ENCODE measurements around the gene UGT1A4. TPM values are rescaled to one million over a fixed set of nuclear protein-coding genes. Genes with fewer than 3 reads are reported as not detected.

UGT1A4 gene
- total RNA-seq, 4 donors from 2014 or later = 2.0 to 9.0 (median 4.9) TPM

DNA sequence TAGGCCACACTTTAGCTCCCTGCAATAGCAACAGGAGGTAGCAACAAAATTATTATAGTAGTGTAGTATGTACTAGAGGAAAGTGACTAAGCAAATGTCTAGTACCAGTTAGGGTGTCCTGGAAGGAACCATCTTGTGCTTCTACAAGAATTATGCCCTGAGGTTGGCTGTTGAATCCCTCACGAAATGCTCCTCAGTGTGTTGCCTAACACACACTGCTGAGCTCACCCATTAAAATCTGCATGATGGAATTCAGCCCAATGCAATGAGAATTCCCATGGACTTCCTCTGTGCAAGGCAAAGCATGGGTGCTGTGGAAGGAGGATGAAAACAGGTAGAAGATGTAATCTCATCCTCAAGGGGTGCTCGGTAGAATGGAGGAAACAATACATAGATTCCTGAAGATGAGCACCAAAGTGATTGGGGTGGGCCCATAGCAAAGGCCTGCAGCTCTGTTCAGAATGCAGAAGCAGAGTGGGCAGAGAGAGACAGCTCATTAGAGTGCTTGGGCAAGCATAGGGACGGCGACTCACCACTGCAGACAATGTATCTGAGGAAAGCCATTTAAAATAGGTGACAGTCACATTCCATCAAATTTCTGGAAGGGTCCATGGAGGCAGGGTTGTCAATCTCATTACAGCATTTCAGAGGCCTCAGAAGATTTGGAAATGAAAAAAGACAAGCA, 38.0 kb upstream of the UGT1A4 start:
- WGBS, 2 donors (ENCODE audit: low coverage in 1 of 2) = 83 to 90% methylated on average over 3 to 4 of the region's 4 CpGs
- no peak for TF ChIP-seq POLR2A (IDR thresholded peaks at IDR 0.05)
- TF ChIP-seq EP300 (IDR thresholded peaks at IDR 0.05; ENCODE audit: low read depth) = no peak
- TF ChIP-seq POLR2AphosphoS5 (IDR thresholded peaks at IDR 0.05) = no peak
- TF ChIP-seq, protein P1, sequence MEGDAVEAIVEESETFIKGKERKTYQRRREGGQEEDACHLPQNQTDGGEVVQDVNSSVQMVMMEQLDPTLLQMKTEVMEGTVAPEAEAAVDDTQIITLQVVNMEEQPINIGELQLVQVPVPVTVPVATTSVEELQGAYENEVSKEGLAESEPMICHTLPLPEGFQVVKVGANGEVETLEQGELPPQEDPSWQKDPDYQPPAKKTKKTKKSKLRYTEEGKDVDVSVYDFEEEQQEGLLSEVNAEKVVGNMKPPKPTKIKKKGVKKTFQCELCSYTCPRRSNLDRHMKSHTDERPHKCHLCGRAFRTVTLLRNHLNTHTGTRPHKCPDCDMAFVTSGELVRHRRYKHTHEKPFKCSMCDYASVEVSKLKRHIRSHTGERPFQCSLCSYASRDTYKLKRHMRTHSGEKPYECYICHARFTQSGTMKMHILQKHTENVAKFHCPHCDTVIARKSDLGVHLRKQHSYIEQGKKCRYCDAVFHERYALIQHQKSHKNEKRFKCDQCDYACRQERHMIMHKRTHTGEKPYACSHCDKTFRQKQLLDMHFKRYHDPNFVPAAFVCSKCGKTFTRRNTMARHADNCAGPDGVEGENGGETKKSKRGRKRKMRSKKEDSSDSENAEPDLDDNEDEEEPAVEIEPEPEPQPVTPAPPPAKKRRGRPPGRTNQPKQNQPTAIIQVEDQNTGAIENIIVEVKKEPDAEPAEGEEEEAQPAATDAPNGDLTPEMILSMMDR (IDR thresholded peaks at IDR 0.05) = no peak
- in situ Hi-C loops (cut with MboI; ENCODE audit: low pct_ligation_motif_present in 1 of 4, low pct_unique_long_range_greater_than_20kb in 1 of 4, low sequenced_read_pairs in 3 of 4) (no loop called here), intact Hi-C loops (cut with DNase I; ENCODE audit: low total_unique reads) (no loop called here)
- Histone ChIP-seq H3K4me3 (no peak overlapping the region), H3K9me3 (no peaks in the 10 kb centered on the region), H3K36me3 (no peaks in the 10 kb centered on the region), H3K4me1 (peaks cover 0 to 13% (median 5%) of the 10 kb centered on the region in 4 donors), H3K27ac (no peak overlapping the region), H3K27me3 (no peaks in the 10 kb centered on the region)
- DNase-seq = no peak

DNA sequence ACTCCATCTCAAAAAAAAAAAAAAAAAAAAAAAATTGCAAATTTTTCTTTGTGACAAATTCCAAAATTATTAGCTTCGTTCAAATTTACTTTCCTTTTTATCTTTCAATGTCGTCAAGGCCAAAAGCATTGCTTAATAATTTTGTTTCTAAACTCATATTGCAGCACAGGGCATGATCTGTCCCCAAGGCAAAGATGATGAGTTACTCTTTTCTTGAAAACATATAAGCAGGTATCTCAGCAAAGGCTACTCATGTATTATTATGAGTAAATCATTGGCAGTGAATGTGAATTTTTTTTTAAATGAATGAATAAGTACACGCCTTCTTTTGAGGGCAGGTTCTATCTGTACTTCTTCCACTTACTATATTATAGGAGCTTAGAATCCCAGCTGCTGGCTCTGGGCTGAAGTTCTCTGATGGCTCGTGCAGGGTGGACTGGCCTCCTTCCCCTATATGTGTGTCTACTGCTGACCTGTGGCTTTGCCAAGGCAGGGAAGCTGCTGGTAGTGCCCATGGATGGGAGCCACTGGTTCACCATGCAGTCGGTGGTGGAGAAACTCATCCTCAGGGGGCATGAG, 36.9 kb upstream of the UGT1A4 start, which contains the start of gene UGT1A7:
Gene UGT1A7, plus strand, starts transcription at position 381 of the 579 bp plus-strand sequence. Its CDS starts 37 bp downstream, at position 418.
- intact Hi-C loops (cut with DNase I; ENCODE audit: low total_unique reads) (no loop called here), in situ Hi-C loops (cut with MboI; ENCODE audit: low pct_ligation_motif_present in 1 of 4, low pct_unique_long_range_greater_than_20kb in 1 of 4, low sequenced_read_pairs in 3 of 4) (no loop called here)
- no peaks in the 10 kb centered on the region for H3K9me3 ChIP-seq
- TF ChIP-seq, protein P1 (IDR thresholded peaks at IDR 0.05) = no peak
- no peak for TF ChIP-seq EP300 (IDR thresholded peaks at IDR 0.05; ENCODE audit: low read depth)
- TF ChIP-seq POLR2A (IDR thresholded peaks at IDR 0.05) = no peak
- TF ChIP-seq POLR2AphosphoS5 (IDR thresholded peaks at IDR 0.05) = no peak
- 76 to 88% methylated on average over 3 to 5 of the region's 5 CpGs for WGBS, 2 donors (ENCODE audit: low coverage in 1 of 2)
- H3K4me1 ChIP-seq = peaks cover 0 to 13% (median 6%) of the 10 kb centered on the region in 4 donors
- no peak within 1 kb of the TSS for H3K4me3 ChIP-seq
- no peak for DNase-seq
- H3K36me3 ChIP-seq = no peaks in the 10 kb centered on the region
- H3K27ac ChIP-seq = no peak within 1 kb of the TSS
- no peaks in the 10 kb centered on the region for H3K27me3 ChIP-seq

- H3K36me3 ChIP-seq = no peaks in the 10 kb centered on the region
- H3K27ac ChIP-seq = peak overlapping the region in 2 of 4 donors; percentile 41 to 51
- H3K27me3 ChIP-seq = no peaks in the 10 kb centered on the region
- DNase-seq = no peak
- in situ Hi-C loops (cut with MboI; ENCODE audit: low pct_ligation_motif_present in 1 of 4, low pct_unique_long_range_greater_than_20kb in 1 of 4, low sequenced_read_pairs in 3 of 4) = no loop called here
- no peak for TF ChIP-seq EP300 (IDR thresholded peaks at IDR 0.05; ENCODE audit: low read depth)
- TF ChIP-seq, protein P1 (IDR thresholded peaks at IDR 0.05) = no peak
- peak in 1 of 3 donors; percentile 47 for TF ChIP-seq POLR2AphosphoS5 (IDR thresholded peaks at IDR 0.05)
- H3K9me3 ChIP-seq = no peaks in the 10 kb centered on the region
- H3K4me3 ChIP-seq = no peak overlapping the region
- WGBS, 2 donors (ENCODE audit: low coverage in 1 of 2) = 44 to 73% methylated on average over 1 of the region's 1 CpG
- peaks cover 0 to 29% (median 14%) of the 10 kb centered on the region in 4 donors for H3K4me1 ChIP-seq
- intact Hi-C loops (cut with DNase I; ENCODE audit: low total_unique reads) = no loop called here
These were observed 33.9 kb upstream of the UGT1A4 start for GRCh38 chr2:233684640-233685039.

GRCh38 chr2:233686928-233687327, 31.6 kb upstream of the UGT1A4 start:
- no peak for TF ChIP-seq POLR2A (IDR thresholded peaks at IDR 0.05)
- no peak for TF ChIP-seq EP300 (IDR thresholded peaks at IDR 0.05; ENCODE audit: low read depth)
- TF ChIP-seq, protein P1 (IDR thresholded peaks at IDR 0.05) = no peak
- TF ChIP-seq POLR2AphosphoS5 (IDR thresholded peaks at IDR 0.05) = no peak
- no peaks in the 10 kb centered on the region for H3K9me3 ChIP-seq
- in situ Hi-C loops (cut with MboI; ENCODE audit: low pct_ligation_motif_present in 1 of 4, low pct_unique_long_range_greater_than_20kb in 1 of 4, low sequenced_read_pairs in 3 of 4) = no loop called here
- 87 to 90% methylated on average over 5 of the region's 5 CpGs for WGBS, 2 donors (ENCODE audit: low coverage in 1 of 2)
- H3K36me3 ChIP-seq = no peaks in the 10 kb centered on the region
- no peak for DNase-seq
- intact Hi-C loops (cut with DNase I; ENCODE audit: low total_unique reads) = no loop called here
- no peak overlapping the region for H3K27ac ChIP-seq
- H3K27me3 ChIP-seq = no peaks in the 10 kb centered on the region
- H3K4me3 ChIP-seq = no peak overlapping the region
- H3K4me1 ChIP-seq = peaks cover 0 to 43% (median 28%) of the 10 kb centered on the region in 4 donors
